HEK293 (cell line): ENCODE results near the gene IL1RAP.

Source experiments
- ATF2 ChIP-seq: fragments of 450-650 bp; formaldehyde crosslinking; IDR thresholded peaks from 2 replicates; pipeline ENCODE4 v1.5.1; 2016; ENCODE audit warnings: missing biosample characterization, missing genetic modification characterization, low read depth
- CTCF ChIP-seq: fragments of 450-650 bp; formaldehyde crosslinking; IDR thresholded peaks from 2 replicates; pipeline ENCODE4 v1.5.1; 2016; ENCODE audit warnings: missing biosample characterization, missing genetic modification characterization
- FEZF1 ChIP-seq: fragments of 450-650 bp; formaldehyde crosslinking; IDR thresholded peaks from 2 replicates; pipeline ENCODE4 v1.5.1; 2016; ENCODE audit warnings: missing biosample characterization, missing genetic modification characterization
- KLF10 ChIP-seq: fragments of 450-650 bp; IDR thresholded peaks from 2 replicates; pipeline ENCODE4 v1.5.1; 2018; ENCODE audit warnings: missing biosample characterization, mild to moderate bottlenecking, missing genetic modification characterization
- PATZ1 ChIP-seq: fragments of 450-650 bp; formaldehyde crosslinking; IDR thresholded peaks from 2 replicates; pipeline ENCODE4 v1.5.1; 2016; ENCODE audit warnings: missing biosample characterization, missing genetic modification characterization
- PRDM6 ChIP-seq: fragments of 450-650 bp; formaldehyde crosslinking; IDR thresholded peaks from 2 replicates; pipeline ENCODE4 v1.5.1; 2017; ENCODE audit warnings: missing biosample characterization, missing genetic modification characterization
- SALL2 ChIP-seq: fragments of 450-650 bp; formaldehyde crosslinking; IDR thresholded peaks from 2 replicates; pipeline ENCODE4 v1.5.0; 2017; ENCODE audit warnings: missing biosample characterization, mild to moderate bottlenecking, missing genetic modification characterization, borderline replicate concordance
- YY2 ChIP-seq: fragments of 450-650 bp; formaldehyde crosslinking; IDR thresholded peaks from 2 replicates; pipeline ENCODE4 v1.5.1; 2016; ENCODE audit warnings: missing biosample characterization, missing genetic modification characterization
- ZIC2 ChIP-seq: fragments of 450-650 bp; formaldehyde crosslinking; IDR thresholded peaks from 2 replicates; pipeline ENCODE4 v1.5.1; 2016; ENCODE audit warnings: missing biosample characterization, missing genetic modification characterization
- ZNF114 ChIP-seq: fragments of 450-650 bp; formaldehyde crosslinking; IDR thresholded peaks from 2 replicates; pipeline ENCODE4 v1.5.0; 2017; ENCODE audit warnings: missing biosample characterization, missing genetic modification characterization
- ZNF138 ChIP-seq: fragments of 450-650 bp; formaldehyde crosslinking; IDR thresholded peaks from 2 replicates; pipeline ENCODE4 v1.5.1; 2016; ENCODE audit warnings: missing biosample characterization, missing genetic modification characterization, borderline replicate concordance
- ZNF146 ChIP-seq: fragments of 450-650 bp; formaldehyde crosslinking; IDR thresholded peaks from 2 replicates; pipeline ENCODE4 v1.5.1; 2016; ENCODE audit warnings: missing biosample characterization, missing genetic modification characterization
- ZNF223 ChIP-seq: fragments of 450-650 bp; formaldehyde crosslinking; IDR thresholded peaks from 2 replicates; pipeline ENCODE4 v1.5.1; 2016; ENCODE audit warnings: missing biosample characterization, missing genetic modification characterization
- ZNF335 ChIP-seq: fragments of 450-650 bp; formaldehyde crosslinking; conservative IDR thresholded peaks from 2 replicates; pipeline ENCODE4 v1.5.1; 2016; ENCODE audit warnings: missing biosample characterization, missing genetic modification characterization
- ZNF639 ChIP-seq: fragments of 450-650 bp; formaldehyde crosslinking; IDR thresholded peaks from 2 replicates; pipeline ENCODE4 v1.5.1; 2016; ENCODE audit warnings: missing biosample characterization, missing genetic modification characterization
- ZNF654 ChIP-seq: fragments of 450-650 bp; formaldehyde crosslinking; IDR thresholded peaks from 2 replicates; pipeline ENCODE4 v1.5.1; 2016; ENCODE audit warnings: low read depth, missing biosample characterization, missing genetic modification characterization
- ZNF76 ChIP-seq: fragments of 450-650 bp; formaldehyde crosslinking; IDR thresholded peaks from 2 replicates; pipeline ENCODE4; 2016; ENCODE audit warnings: low read depth, missing biosample characterization, missing genetic modification characterization, borderline replicate concordance
- ZNF830 ChIP-seq: fragments of 450-650 bp; IDR thresholded peaks from 2 replicates; pipeline ENCODE4 v1.5.0; 2018; ENCODE audit warnings: missing biosample characterization, missing genetic modification characterization, low read depth, mild to moderate bottlenecking, moderate library complexity
- ZSCAN23 ChIP-seq: fragments of 450-650 bp; formaldehyde crosslinking; IDR thresholded peaks from 2 replicates; pipeline ENCODE4 v1.5.1; 2016; ENCODE audit warnings: missing biosample characterization, missing genetic modification characterization
- ZXDB ChIP-seq: fragments of 450-650 bp; formaldehyde crosslinking; IDR thresholded peaks from 2 replicates; pipeline ENCODE4 v1.5.1; 2016; ENCODE audit warnings: missing biosample characterization, missing genetic modification characterization
- TF ChIP-seq, protein P1 (sequence below): fragments of 450-650 bp; formaldehyde crosslinking; optimal IDR thresholded peaks from 2 replicates; pipeline ENCODE3; 2016; ENCODE audit warnings: missing biosample characterization, mild to moderate bottlenecking, missing genetic modification characterization
- TF ChIP-seq, protein P2 (sequence below): fragments of 450-650 bp; formaldehyde crosslinking; IDR thresholded peaks from 2 replicates; pipeline ENCODE4 v1.5.1; 2016; ENCODE audit warnings: missing biosample characterization, missing genetic modification characterization
- TF ChIP-seq, protein P3 (sequence below): fragments of 450-650 bp; formaldehyde crosslinking; conservative IDR thresholded peaks from 2 replicates; pipeline ENCODE4 v1.5.1; 2016; ENCODE audit warnings: low read depth, missing biosample characterization, missing genetic modification characterization

The IL1RAP gene

GRCh38 chr3:190566043-190566933, 52.4 kb downstream of the IL1RAP start (continued):
- TF ChIP-seq, protein P1, sequence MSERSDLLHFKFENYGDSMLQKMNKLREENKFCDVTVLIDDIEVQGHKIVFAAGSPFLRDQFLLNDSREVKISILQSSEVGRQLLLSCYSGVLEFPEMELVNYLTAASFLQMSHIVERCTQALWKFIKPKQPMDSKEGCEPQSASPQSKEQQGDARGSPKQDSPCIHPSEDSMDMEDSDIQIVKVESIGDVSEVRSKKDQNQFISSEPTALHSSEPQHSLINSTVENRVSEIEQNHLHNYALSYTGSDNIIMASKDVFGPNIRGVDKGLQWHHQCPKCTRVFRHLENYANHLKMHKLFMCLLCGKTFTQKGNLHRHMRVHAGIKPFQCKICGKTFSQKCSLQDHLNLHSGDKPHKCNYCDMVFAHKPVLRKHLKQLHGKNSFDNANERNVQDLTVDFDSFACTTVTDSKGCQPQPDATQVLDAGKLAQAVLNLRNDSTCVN (tag by site-specific recombination): no peak
- TF ChIP-seq ZNF223 (tag by site-specific recombination): no peak
- TF ChIP-seq, protein P2, sequence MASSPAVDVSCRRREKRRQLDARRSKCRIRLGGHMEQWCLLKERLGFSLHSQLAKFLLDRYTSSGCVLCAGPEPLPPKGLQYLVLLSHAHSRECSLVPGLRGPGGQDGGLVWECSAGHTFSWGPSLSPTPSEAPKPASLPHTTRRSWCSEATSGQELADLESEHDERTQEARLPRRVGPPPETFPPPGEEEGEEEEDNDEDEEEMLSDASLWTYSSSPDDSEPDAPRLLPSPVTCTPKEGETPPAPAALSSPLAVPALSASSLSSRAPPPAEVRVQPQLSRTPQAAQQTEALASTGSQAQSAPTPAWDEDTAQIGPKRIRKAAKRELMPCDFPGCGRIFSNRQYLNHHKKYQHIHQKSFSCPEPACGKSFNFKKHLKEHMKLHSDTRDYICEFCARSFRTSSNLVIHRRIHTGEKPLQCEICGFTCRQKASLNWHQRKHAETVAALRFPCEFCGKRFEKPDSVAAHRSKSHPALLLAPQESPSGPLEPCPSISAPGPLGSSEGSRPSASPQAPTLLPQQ (tag by site-specific recombination): peak; percentile 62
- no peak for TF ChIP-seq SALL2
- TF ChIP-seq ZIC2 (tag by site-specific recombination): no peak
- TF ChIP-seq ZSCAN23: no peak
- TF ChIP-seq ZNF138 (tag by site-specific recombination): no peak
- peak; percentile 83 for TF ChIP-seq ATF2
- TF ChIP-seq ZNF335 (tag by site-specific recombination): peak; percentile 40; the same call in 1 of the 2 replicates
- no peak for TF ChIP-seq ZNF830 (tag by site-specific recombination)
- TF ChIP-seq, protein P3, sequence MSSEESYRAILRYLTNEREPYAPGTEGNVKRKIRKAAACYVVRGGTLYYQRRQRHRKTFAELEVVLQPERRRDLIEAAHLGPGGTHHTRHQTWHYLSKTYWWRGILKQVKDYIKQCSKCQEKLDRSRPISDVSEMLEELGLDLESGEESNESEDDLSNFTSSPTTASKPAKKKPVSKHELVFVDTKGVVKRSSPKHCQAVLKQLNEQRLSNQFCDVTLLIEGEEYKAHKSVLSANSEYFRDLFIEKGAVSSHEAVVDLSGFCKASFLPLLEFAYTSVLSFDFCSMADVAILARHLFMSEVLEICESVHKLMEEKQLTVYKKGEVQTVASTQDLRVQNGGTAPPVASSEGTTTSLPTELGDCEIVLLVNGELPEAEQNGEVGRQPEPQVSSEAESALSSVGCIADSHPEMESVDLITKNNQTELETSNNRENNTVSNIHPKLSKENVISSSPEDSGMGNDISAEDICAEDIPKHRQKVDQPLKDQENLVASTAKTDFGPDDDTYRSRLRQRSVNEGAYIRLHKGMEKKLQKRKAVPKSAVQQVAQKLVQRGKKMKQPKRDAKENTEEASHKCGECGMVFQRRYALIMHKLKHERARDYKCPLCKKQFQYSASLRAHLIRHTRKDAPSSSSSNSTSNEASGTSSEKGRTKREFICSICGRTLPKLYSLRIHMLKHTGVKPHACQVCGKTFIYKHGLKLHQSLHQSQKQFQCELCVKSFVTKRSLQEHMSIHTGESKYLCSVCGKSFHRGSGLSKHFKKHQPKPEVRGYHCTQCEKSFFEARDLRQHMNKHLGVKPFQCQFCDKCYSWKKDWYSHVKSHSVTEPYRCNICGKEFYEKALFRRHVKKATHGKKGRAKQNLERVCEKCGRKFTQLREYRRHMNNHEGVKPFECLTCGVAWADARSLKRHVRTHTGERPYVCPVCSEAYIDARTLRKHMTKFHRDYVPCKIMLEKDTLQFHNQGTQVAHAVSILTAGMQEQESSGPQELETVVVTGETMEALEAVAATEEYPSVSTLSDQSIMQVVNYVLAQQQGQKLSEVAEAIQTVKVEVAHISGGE (tag by site-specific recombination): no peak
- no peak for TF ChIP-seq YY2 (tag by site-specific recombination)
- TF ChIP-seq ZNF76: no peak
- TF ChIP-seq ZNF146 (tag by site-specific recombination): no peak
- peak; percentile 97 for TF ChIP-seq FEZF1 (tag by site-specific recombination)
- no peak for TF ChIP-seq PRDM6 (tag by site-specific recombination)
- no peak for TF ChIP-seq ZNF654 (tag by site-specific recombination)
- no peak for TF ChIP-seq ZNF114 (tag by site-specific recombination)
- TF ChIP-seq CTCF (tag by site-specific recombination): no peak
- peak; percentile 32; the same call in 1 of the 2 replicates for TF ChIP-seq ZNF639
- peak; percentile 36 for TF ChIP-seq PATZ1 (tag by site-specific recombination)
- TF ChIP-seq KLF10 (tag by site-specific recombination): no peak
- peak; percentile 55 for TF ChIP-seq ZXDB (tag by site-specific recombination)
